Sigmoid colon (tissue), 4 donors: ENCODE data around the gene FUT6.

Source experiments
- CTCF ChIP-seq, 4 experiments: fragments of 450-650 bp in 3 of 4; fragments of 200-600 bp in 1 of 4; IDR thresholded peaks; one replicate each; pipeline ENCODE4 v1.5.1; 2016 to 2019; ENCODE audit warnings: antibody characterized with exemption in 4 of 4, mild to moderate bottlenecking in 3 of 4, moderate library complexity in 2 of 4
- POLR2AphosphoS5 ChIP-seq, 4 donors: sonication (generic); formaldehyde crosslinking; IDR thresholded peaks; one replicate each; pipeline ENCODE4 v1.6.1; 2017; ENCODE audit warnings: antibody characterized with exemption in 4 of 4

- no peak for TF ChIP-seq CTCF (IDR thresholded peaks at IDR 0.05)
- TF ChIP-seq POLR2AphosphoS5 (IDR thresholded peaks at IDR 0.05): no peak
These were observed 37.9 kb upstream of the FUT6 start for GRCh38 chr19:5877427-5877826.
